ENCODE results near the gene ZNF76. TPM values are rescaled to one million over a fixed set of nuclear protein-coding genes. Genes with fewer than 3 reads are reported as not detected.

ZNF76 gene
- total and polyA plus RNA-seq, 2 of the 13 experiments (the other 11 are each of a cell fraction or from before 2014, with no cell fraction given), result 13.2 to 26.4 TPM

GRCh38 chr6:35295521-35296315, 36.2 kb downstream of the ZNF76 start:
- no TSS peak for BruUV-seq (replicated peaks)
- no peak for TF ChIP-seq ZNF691 (CRISPR knock-in tag; IDR thresholded peaks at IDR 0.05; ENCODE audit: borderline replicate concordance, low read depth)
- no peak for TF ChIP-seq MIER3 (CRISPR knock-in tag; IDR thresholded peaks at IDR 0.05; ENCODE audit: borderline replicate concordance)
- TF ChIP-seq SIN3A (IDR thresholded peaks at IDR 0.05; ENCODE audit: borderline replicate concordance, low read depth, low read length), result no peak
- TF ChIP-seq HDAC6 (IDR thresholded peaks at IDR 0.05; ENCODE audit: low read depth, low read length), result no peak
- TF ChIP-seq RXRB (CRISPR knock-in tag; IDR thresholded peaks at IDR 0.05; ENCODE audit: borderline replicate concordance), result no peak
- in situ Hi-C loops (cut with HindIII; ENCODE audit: extremely low pct_ligation_motif_present, low pct_unique_long_range_greater_than_20kb), result loop anchor here (5.0 kb wide), 2 partner anchors 37 to 172 kb away; partner anchors contain the start of gene RPL10A

More at GRCh38 chr6:35295521-35296315, 36.2 kb downstream of the ZNF76 start:
- H3K79me2 ChIP-seq (ENCODE audit: insufficient read depth, low read length), result no peaks in the 10 kb centered on the region
- H3K36me3 ChIP-seq (replicated peaks in 1 of 2; ENCODE audit: control insufficient read depth in 1 of 2, insufficient read depth in 2 of 2, low read length in 2 of 2), result peaks cover 5 to 13% of the 10 kb centered on the region in 2 experiments; a peak in 3 of 5 replicates
- CTCF ChIA-PET (ENCODE audit: low intra/inter-chr PET ratio, low total read pairs), result interaction anchor here (2.5 to 2.8 kb wide), 4 partner anchors 31 to 172 kb away, joined by 14 to 35 read pairs (median 23); partner anchors contain the start of gene RPL10A
- H4K20me1 ChIP-seq (ENCODE audit: insufficient read depth, low read length), result no peaks in the 10 kb centered on the region
- ATAC-seq (no peak), FAIRE-seq (no peak), DNase-seq (ENCODE audit: low spot score) (no peak)
- no peaks in the 10 kb centered on the region for H3K27me3 ChIP-seq (ENCODE audit: control insufficient read depth in 1 of 2, insufficient read depth in 2 of 2, low read length in 2 of 2)
- 63% methylated on average over 3 of the region's 3 CpGs for WGBS (ENCODE audit: low lambda C conversion rate)
- H3K4me1 ChIP-seq (ENCODE audit: insufficient read depth, low read length), result peaks cover 20% of the 10 kb centered on the region
- H3K4me3 ChIP-seq (replicated peaks in 1 of 3; ENCODE audit: insufficient read depth in 1 of 3, low read depth in 2 of 3, low read length in 3 of 3), result no peak overlapping the region
- intact Hi-C loops (cut with micrococcal nuclease; ENCODE audit: unreplicated experiment), result loop anchor here (10.0 kb wide), 1 partner anchor 439 kb away; the partner anchor contains the start of gene ARMC12
- no peaks in the 10 kb centered on the region for H3K9me3 ChIP-seq (ENCODE audit: low read length)
- POLR2A ChIA-PET, result interaction anchor here (1.2 kb wide), 1 partner anchor 122 kb away, joined by 3 read pairs; no protein-coding TSS in a partner anchor
- no peak overlapping the region for H2AFZ ChIP-seq (ENCODE audit: low read length)
- H3K27ac ChIP-seq (ENCODE audit: extremely low read length, insufficient read depth, low read length), result no peak overlapping the region
- H3K4me2 ChIP-seq (ENCODE audit: low read depth, low read length), result no peak overlapping the region
- H3K9ac ChIP-seq (ENCODE audit: insufficient read depth, low read depth, low read length), result no peak overlapping the region
